K562 (cell line): Measurements from ENCODE around the gene RPL7L1. TPM values are rescaled to one million over a fixed set of nuclear protein-coding genes. Genes with fewer than 3 reads are reported as not detected.

ENCODE experiments used
- CREB1 ChIP-seq, 2 experiments: sonication (generic) in 1 of 2; formaldehyde crosslinking in 1 of 2; IDR thresholded peaks; 2 replicates each; pipeline versions ENCODE4 v1.6.1 to v1.8.0; 2012 to 2022; ENCODE audit warnings: inconsistent platforms in 1 of 2, mild to moderate bottlenecking in 1 of 2, missing genetic modification reagents in 1 of 2, moderate library complexity in 1 of 2
- MGA ChIP-seq: fragments of 450-650 bp; IDR thresholded peaks from 2 replicates; pipeline ENCODE4 v1.6.1; 2016; ENCODE audit warnings: mild to moderate bottlenecking, moderate library complexity
- NONO ChIP-seq, 2 experiments: fragments of 200-400 bp in 1 of 2; fragments of 450-650 bp in 1 of 2; formaldehyde crosslinking in 1 of 2; IDR thresholded peaks; 2 replicates each; pipeline ENCODE4 v1.6.1; 2017; ENCODE audit warnings: low read depth in 2 of 2, mild to moderate bottlenecking in 2 of 2, moderate library complexity in 2 of 2, low read length in 1 of 2
- PPARD ChIP-seq: fragments of 250-450 bp; sonication (Bioruptor Pico); IDR thresholded peaks from 2 replicates; pipeline ENCODE4 v1.8.0; 2022; ENCODE audit warnings: inconsistent platforms, mild to moderate bottlenecking, moderate library complexity
- RFX5 ChIP-seq: IDR thresholded peaks from 2 replicates; pipeline ENCODE4 v1.6.1; 2011; ENCODE audit warnings: low read depth, mild to moderate bottlenecking, improper control_type of control experiment, low read length
- ZNF407 ChIP-seq: fragments of 450-650 bp; IDR thresholded peaks from 2 replicates; pipeline ENCODE4 v1.6.1; 2016; ENCODE audit warnings: low read depth
- ZNF586 ChIP-seq: fragments of 450-650 bp; formaldehyde crosslinking; conservative IDR thresholded peaks from 2 replicates; pipeline ENCODE4 v1.4.0; 2020; ENCODE audit warnings: mild to moderate bottlenecking, moderate library complexity
- ZNF696 ChIP-seq: fragments of 250-450 bp; sonication (Bioruptor Pico); conservative IDR thresholded peaks from 2 replicates; pipeline ENCODE4 v1.4.0; 2020; ENCODE audit warnings: mild to moderate bottlenecking, moderate library complexity
- polyA plus RNA-seq, 8 experiments: library from polyadenylated mRNA; depleted of rRNA in 4 of 8; stranded (reverse) in 5 of 8; unstranded in 3 of 8; fragments of >200 nt; fragmentation: Nextera tagmentation in 2 of 8; fragmentation: Illumina TruSeq in 1 of 8; extraction: Ambion mirVana in 2 of 8; extraction: Trizol in 1 of 8; gene quantifications; 2 replicates each; pipeline versions ENCODE4 v1.2.1 to v1.2.3, GENCODE V29; 2011 to 2014; ENCODE audit warnings: inconsistent platforms in 1 of 8, missing spikeins in 1 of 8
- total RNA-seq, 7 experiments: library from RNA; depleted of rRNA in 6 of 7; stranded (reverse); fragments of >200 nt in 6 of 7; fragmentation: Illumina TruSeq in 2 of 7; extraction: Trizol in 2 of 7; gene quantifications; 2 replicates each; pipeline versions ENCODE4 v1.2.1 to v1.2.3, GENCODE V29; 2011 to 2021; ENCODE audit warnings: low replicate concordance in 1 of 7

The RPL7L1 gene
- total and polyA plus RNA-seq, 9 of the 15 experiments (the other 6 are each of a cell fraction or from before 2014, with no cell fraction given), result 129 to 259 (median 164) TPM

- TF ChIP-seq ZNF407 (no peak), RFX5 (no peak), MGA (no peak), PPARD (no peak), ZNF696 (CRISPR knock-in tag) (no peak), ZNF586 (CRISPR knock-in tag) (no peak), NONO (IDR thresholded peaks at IDR 0.05; ENCODE audit: low read depth in 2 of 2, low read length in 1 of 2) (no peak), CREB1 (IDR thresholded peaks at IDR 0.05) (no peak), CREB1 (CRISPR knock-in tag; IDR thresholded peaks at IDR 0.05) (no peak)
Measured at GRCh38 chr6:42885702-42886101, 6.3 kb downstream of the RPL7L1 start (continued).
